ENCODE results near the gene FARP1.

The FARP1 gene

DNA sequence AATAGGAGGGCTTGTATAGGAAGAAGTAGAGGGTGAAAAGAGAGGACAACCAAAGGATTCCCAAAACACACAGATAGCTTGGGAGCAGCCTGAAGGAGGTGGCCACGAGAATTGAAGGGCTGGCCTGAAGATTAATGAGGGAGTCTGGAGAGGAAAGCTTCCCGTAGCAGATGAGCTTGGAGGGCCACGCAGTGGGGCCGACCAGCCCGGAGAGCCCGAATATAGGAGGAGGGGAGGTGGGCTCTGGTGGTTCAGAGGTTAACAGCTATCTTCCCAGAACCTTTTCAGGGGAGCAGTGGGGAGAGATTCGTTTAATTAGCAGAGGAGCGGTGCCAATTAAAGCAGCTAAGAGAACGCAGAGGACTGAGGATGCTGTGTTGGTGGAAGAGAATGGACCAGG lies 279.2 kb downstream of the FARP1 start:
- Histone ChIP-seq H3K9me2 (replicated peaks; ENCODE audit: insufficient read depth, low read length) (no peaks in the 10 kb centered on the region), H3K9me3 (ENCODE audit: insufficient read depth, low read length) (no peaks in the 10 kb centered on the region)

DNA sequence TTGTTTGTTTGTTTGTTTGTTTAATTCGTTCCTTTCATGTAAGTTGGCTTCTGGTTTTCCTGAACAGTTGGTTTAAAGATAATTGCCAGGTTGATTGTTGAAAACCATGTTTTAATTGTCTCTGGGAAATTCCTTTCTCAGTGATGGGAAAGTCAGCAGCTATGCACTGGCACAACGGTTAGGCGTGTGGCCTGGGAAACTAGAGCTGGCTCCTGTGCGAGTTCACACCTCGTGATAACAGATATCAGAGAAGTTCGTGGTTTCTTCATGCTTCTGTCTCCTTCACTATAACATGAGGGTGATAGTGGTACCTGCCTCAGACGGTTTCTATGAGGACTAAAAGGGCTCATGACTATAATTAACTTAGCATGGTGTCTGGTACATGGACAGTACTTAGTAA lies 280.5 kb downstream of the FARP1 start:
- Histone ChIP-seq H4K20me1 (ENCODE audit: low read depth, low read length) (no peaks in the 10 kb centered on the region), H3K27ac (ENCODE audit: low read depth, low read length) (no peak overlapping the region), H3K79me2 (ENCODE audit: insufficient read depth, low read length) (no peaks in the 10 kb centered on the region), H3K36me3 (ENCODE audit: low read length) (no peaks in the 10 kb centered on the region), H3K9me3 (ENCODE audit: insufficient read depth, low read length) (no peaks in the 10 kb centered on the region), H2AFZ (ENCODE audit: low read depth, low read length, severe bottlenecking) (no peak overlapping the region), H3K4me2 (ENCODE audit: low read depth, low read length, poor library complexity, severe bottlenecking) (no peak overlapping the region), H3K9me2 (replicated peaks; ENCODE audit: insufficient read depth, low read length) (no peaks in the 10 kb centered on the region), H3K9ac (ENCODE audit: low read length) (no peak overlapping the region), H3F3A (ENCODE audit: insufficient read depth) (no peaks in the 10 kb centered on the region), H3K4me3 (ENCODE audit: insufficient read depth, low read length, poor library complexity, severe bottlenecking) (no peak overlapping the region), H3K27me3 (ENCODE audit: low read length) (no peaks in the 10 kb centered on the region)
- TF ChIP-seq EZH2phosphoT487 (conservative IDR thresholded peaks at IDR 0.05; ENCODE audit: low read length), result no peak
- TF ChIP-seq, protein P1, sequence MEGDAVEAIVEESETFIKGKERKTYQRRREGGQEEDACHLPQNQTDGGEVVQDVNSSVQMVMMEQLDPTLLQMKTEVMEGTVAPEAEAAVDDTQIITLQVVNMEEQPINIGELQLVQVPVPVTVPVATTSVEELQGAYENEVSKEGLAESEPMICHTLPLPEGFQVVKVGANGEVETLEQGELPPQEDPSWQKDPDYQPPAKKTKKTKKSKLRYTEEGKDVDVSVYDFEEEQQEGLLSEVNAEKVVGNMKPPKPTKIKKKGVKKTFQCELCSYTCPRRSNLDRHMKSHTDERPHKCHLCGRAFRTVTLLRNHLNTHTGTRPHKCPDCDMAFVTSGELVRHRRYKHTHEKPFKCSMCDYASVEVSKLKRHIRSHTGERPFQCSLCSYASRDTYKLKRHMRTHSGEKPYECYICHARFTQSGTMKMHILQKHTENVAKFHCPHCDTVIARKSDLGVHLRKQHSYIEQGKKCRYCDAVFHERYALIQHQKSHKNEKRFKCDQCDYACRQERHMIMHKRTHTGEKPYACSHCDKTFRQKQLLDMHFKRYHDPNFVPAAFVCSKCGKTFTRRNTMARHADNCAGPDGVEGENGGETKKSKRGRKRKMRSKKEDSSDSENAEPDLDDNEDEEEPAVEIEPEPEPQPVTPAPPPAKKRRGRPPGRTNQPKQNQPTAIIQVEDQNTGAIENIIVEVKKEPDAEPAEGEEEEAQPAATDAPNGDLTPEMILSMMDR (IDR thresholded peaks at IDR 0.05; ENCODE audit: insufficient read depth, low read length, poor library complexity, severe bottlenecking), result no peak

More for the DNA sequence above, 279.2 kb downstream of the FARP1 start:
- no peak overlapping the region for H3K27ac ChIP-seq (ENCODE audit: low read depth, low read length)
- no peak overlapping the region for H3K9ac ChIP-seq (ENCODE audit: low read length)
- TF ChIP-seq, protein P1 (IDR thresholded peaks at IDR 0.05; ENCODE audit: insufficient read depth, low read length, poor library complexity, severe bottlenecking), result no peak
- TF ChIP-seq EZH2phosphoT487 (conservative IDR thresholded peaks at IDR 0.05; ENCODE audit: low read length), result no peak
- H4K20me1 ChIP-seq (ENCODE audit: low read depth, low read length), result no peaks in the 10 kb centered on the region
- H3K4me3 ChIP-seq (ENCODE audit: insufficient read depth, low read length, poor library complexity, severe bottlenecking), result no peak overlapping the region
- H3F3A ChIP-seq (ENCODE audit: insufficient read depth), result no peaks in the 10 kb centered on the region
- H3K4me2 ChIP-seq (ENCODE audit: low read depth, low read length, poor library complexity, severe bottlenecking), result no peak overlapping the region
- no peaks in the 10 kb centered on the region for H3K27me3 ChIP-seq (ENCODE audit: low read length)
- H3K79me2 ChIP-seq (ENCODE audit: insufficient read depth, low read length), result no peaks in the 10 kb centered on the region
- no peaks in the 10 kb centered on the region for H3K36me3 ChIP-seq (ENCODE audit: low read length)
- H2AFZ ChIP-seq (ENCODE audit: low read depth, low read length, severe bottlenecking), result no peak overlapping the region

DNA sequence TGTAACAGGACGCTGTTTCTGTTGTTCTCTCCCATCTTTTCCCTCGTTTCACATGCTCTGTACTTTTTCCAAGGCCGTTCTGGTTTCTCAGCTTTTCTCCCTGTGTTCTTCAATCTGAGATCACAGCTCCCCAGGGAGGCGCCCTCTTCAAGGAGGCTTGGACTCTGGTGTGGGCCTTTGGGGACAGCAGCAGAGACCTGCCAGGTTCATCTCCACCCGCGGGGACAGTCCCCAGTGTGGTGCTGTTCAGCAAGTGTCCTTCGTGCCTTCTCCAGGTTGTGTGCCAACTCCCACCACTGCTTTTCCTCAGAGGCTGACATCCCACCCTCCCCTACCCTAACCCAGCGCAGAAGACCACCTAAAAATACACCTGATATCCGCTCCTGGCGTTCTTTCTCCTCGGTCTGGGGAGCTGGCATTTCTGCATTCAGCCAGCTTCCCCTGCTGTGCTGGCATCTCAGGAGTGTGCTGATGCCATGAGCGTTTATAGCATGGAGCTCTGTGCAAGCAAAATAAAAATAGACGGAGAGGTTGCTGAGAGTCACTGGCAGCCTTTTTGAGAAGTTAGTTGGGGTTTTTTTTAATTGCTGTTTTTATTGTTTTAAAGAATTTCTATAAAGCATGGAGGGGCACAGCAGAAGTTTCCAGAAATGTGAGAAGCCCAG lies 284.6 kb downstream of the FARP1 start:
- Histone ChIP-seq H3F3A (ENCODE audit: insufficient read depth) (no peaks in the 10 kb centered on the region), H3K4me2 (ENCODE audit: low read depth, low read length, poor library complexity, severe bottlenecking) (no peak overlapping the region), H3K79me2 (ENCODE audit: insufficient read depth, low read length) (no peaks in the 10 kb centered on the region), H3K27me3 (ENCODE audit: low read length) (no peaks in the 10 kb centered on the region), H4K20me1 (ENCODE audit: low read depth, low read length) (no peaks in the 10 kb centered on the region), H3K9me2 (replicated peaks; ENCODE audit: insufficient read depth, low read length) (no peaks in the 10 kb centered on the region), H3K9me3 (ENCODE audit: insufficient read depth, low read length) (no peaks in the 10 kb centered on the region), H2AFZ (ENCODE audit: low read depth, low read length, severe bottlenecking) (no peak overlapping the region), H3K9ac (ENCODE audit: low read length) (no peak overlapping the region), H3K4me3 (ENCODE audit: insufficient read depth, low read length, poor library complexity, severe bottlenecking) (no peak overlapping the region), H3K27ac (ENCODE audit: low read depth, low read length) (no peak overlapping the region), H3K36me3 (ENCODE audit: low read length) (no peaks in the 10 kb centered on the region)
- TF ChIP-seq, protein P1 (IDR thresholded peaks at IDR 0.05; ENCODE audit: insufficient read depth, low read length, poor library complexity, severe bottlenecking), result no peak
- TF ChIP-seq EZH2phosphoT487 (conservative IDR thresholded peaks at IDR 0.05; ENCODE audit: low read length), result no peak

All from SU-DHL-6 (cell line).